Measurements from ENCODE around the gene CDCA7.
A peak's percentile ranks its signal among the peaks of the same experiment; 100 is the strongest.
"Not testable (repeated sequence)": the region's sequence is repeated elsewhere in the genome, so short reads cannot be mapped to it uniquely, and the experiment has no call there.

Gene CDCA7

GRCh38 chr2:173370198-173370597 is 15.5 kb downstream of the CDCA7 start:
- DNase-seq = no peak

GRCh38 chr2:173371023-173371422 is 16.4 kb downstream of the CDCA7 start:
- no peak for DNase-seq

- no peak for DNase-seq
Measured at GRCh38 chr2:173373290-173373689, 18.6 kb downstream of the CDCA7 start.

- DNase-seq = no peak
Measured at GRCh38 chr2:173374634-173375033, 20.0 kb downstream of the CDCA7 start.

GRCh38 chr2:173385534-173385933 is 30.9 kb downstream of the CDCA7 start:
- DNase-seq = not testable (repeated sequence)

GRCh38 chr2:173386021-173386737 is 31.5 kb downstream of the CDCA7 start:
- DNase-seq = no peak

- no peak for DNase-seq
Measured at GRCh38 chr2:173386738-173387065, 32.0 kb downstream of the CDCA7 start.

- DNase-seq = no peak
Measured at GRCh38 chr2:173387079-173387478, 32.4 kb downstream of the CDCA7 start.

GRCh38 chr2:173387660-173388059 is 33.0 kb downstream of the CDCA7 start:
- no peak for DNase-seq

- no peak for DNase-seq
Measured at GRCh38 chr2:173388795-173389194, 34.1 kb downstream of the CDCA7 start.

GRCh38 chr2:173390036-173390435 is 35.4 kb downstream of the CDCA7 start:
- no peak for DNase-seq

GRCh38 chr2:173392731-173393130 is 38.1 kb downstream of the CDCA7 start:
- DNase-seq = no peak

- no peak for DNase-seq
Measured at GRCh38 chr2:173393186-173393585, 38.5 kb downstream of the CDCA7 start.

GRCh38 chr2:173393636-173394035 is 39.0 kb downstream of the CDCA7 start:
- DNase-seq = no peak

- DNase-seq = no peak
Measured at GRCh38 chr2:173394091-173394974, 39.7 kb downstream of the CDCA7 start.

- no peak for DNase-seq
Measured at GRCh38 chr2:173395567-173396351, 41.1 kb downstream of the CDCA7 start.

- DNase-seq = no peak
Measured at GRCh38 chr2:173397539-173397938, 42.9 kb downstream of the CDCA7 start.

- DNase-seq = no peak
Measured at GRCh38 chr2:173399229-173399628, 44.6 kb downstream of the CDCA7 start.

GRCh38 chr2:173400760-173401159 is 46.1 kb downstream of the CDCA7 start:
- no peak for DNase-seq

- no peak for DNase-seq
Measured at GRCh38 chr2:173401716-173402326, 47.1 kb downstream of the CDCA7 start.

- DNase-seq = peak; percentile 73
Measured at GRCh38 chr2:173402405-173402974, 47.8 kb downstream of the CDCA7 start.

All from stimulated activated CD4-positive, alpha-beta T cell treated with anti-CD3 and anti-CD28 coated beads, Interleukin-2, amount 100 ng/mL, for 48 hours (primary cell).